ENCODE results near the gene CCDC127.

The CCDC127 gene

DNA sequence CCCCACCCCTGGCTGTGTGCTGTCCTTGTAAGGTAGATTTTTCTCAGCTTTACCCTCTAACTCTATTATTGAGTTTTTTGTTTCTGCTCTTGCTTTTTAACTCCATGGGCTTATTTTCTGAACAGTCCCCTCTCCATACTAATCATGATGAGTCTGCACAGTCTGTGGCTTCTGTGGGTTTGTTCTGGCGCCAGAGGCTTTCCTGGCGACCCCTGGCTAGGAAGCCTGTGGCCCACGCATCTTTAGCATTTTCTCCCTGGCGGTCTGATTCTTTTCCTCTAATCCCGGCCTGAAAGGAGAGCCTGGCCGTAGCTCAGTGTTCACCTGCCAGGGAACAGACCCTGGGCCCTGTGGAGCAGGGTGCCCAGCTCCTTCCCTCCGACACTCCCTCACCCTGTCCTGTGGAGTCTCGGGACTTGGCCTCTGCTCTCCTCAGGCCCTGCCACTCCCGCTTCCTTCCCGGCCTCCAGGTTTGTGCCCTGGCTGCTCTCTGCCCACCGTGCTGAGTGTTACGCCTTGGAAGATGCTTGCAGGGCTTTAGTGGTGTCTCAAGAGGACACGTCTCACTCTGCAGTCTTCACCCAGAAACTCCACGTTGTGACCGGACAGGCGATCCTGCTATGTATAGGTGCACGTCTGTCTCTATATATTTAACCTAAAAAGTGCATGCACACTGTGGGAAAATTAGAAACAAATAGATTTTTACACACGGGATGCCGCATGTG, 58.3 kb downstream of the CCDC127 start:
- no peak for DNase-seq (ENCODE audit: low read depth in 2 of 2)

- no peak for DNase-seq (ENCODE audit: low read depth in 2 of 2)
Measured at GRCh38 chr5:158807-159447, 59.0 kb downstream of the CCDC127 start.

- no peak for DNase-seq (ENCODE audit: low read depth in 2 of 2)
Measured at GRCh38 chr5:157801-158200, 60.2 kb downstream of the CCDC127 start.

DNA sequence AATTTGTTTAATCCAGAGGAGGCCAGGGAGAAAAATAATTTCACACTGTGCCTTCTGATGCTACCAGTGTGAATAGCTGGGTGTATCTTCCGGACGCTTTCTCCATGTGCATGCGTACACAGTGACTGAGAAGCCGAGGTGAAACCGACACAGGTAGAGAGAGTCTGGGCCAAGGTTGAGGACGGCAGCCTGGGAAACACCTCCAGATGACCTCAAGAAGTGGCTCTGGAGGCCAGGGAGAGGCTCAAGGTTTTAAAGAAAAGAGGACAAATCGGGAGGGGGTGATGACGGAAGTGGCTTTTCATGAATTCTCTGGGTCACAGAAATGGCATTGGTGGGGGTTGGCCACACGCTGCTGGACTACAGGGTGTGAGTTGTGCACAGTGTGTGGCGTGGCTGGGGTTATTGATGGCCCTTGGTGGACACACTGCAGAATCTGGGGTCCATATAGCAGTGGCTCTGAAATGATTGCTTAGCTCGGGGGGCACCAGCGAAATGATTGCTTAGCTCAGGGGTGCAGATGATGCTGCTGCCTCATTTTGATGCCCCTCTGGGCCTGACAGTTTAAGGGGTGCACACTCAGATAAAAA, 60.7 kb downstream of the CCDC127 start:
- no peak for DNase-seq (ENCODE audit: low read depth in 2 of 2)

GRCh38 chr5:156411-157072, 61.4 kb downstream of the CCDC127 start:
- DNase-seq (ENCODE audit: low read depth in 2 of 2): no peak

DNA sequence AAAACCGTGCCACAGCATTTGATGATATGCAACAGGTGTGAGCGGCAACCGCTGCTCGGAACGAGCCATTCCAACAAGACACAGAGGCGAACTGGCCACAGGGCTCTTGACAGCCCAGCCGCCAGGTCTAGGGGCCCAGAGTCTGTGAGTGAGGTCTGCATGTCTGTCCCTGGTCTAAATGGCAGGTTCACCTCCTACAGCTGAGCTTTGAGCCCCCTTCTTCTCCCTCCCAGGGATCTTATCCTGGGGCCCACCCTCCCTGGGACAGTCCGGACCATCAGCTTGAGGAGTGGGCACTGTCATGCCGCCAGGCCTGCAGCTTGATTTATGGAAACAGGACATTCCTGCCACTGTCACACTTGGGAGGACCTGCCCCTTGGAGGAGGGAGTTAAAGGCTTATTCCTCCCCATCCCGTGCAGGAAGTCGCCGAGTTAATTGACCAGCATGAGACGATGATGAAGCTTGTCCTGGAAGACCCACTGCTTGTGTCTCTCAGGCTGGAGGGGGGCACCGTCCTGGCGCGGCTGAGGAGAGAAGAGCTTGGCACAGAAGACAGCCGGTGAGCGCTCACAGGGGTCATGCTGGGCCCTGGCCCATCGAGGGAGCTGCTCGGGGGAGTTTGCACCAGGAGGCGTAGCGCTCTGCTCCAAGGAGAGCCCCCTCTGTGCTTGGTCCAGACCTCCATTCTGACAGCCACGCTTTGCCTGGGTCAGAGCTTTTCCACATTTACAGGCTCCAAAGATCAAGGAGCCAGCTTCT, 62.1 kb downstream of the CCDC127 start:
- DNase-seq (ENCODE audit: low read depth in 2 of 2): no peak

GRCh38 chr5:154826-155225, 63.1 kb downstream of the CCDC127 start:
- DNase-seq (ENCODE audit: low read depth in 2 of 2): no peak

- DNase-seq (ENCODE audit: low read depth in 2 of 2): no peak
Measured at GRCh38 chr5:154236-154635, 63.7 kb downstream of the CCDC127 start.

GRCh38 chr5:153256-153655, 64.7 kb downstream of the CCDC127 start:
- DNase-seq (ENCODE audit: low read depth in 2 of 2): no peak

DNA sequence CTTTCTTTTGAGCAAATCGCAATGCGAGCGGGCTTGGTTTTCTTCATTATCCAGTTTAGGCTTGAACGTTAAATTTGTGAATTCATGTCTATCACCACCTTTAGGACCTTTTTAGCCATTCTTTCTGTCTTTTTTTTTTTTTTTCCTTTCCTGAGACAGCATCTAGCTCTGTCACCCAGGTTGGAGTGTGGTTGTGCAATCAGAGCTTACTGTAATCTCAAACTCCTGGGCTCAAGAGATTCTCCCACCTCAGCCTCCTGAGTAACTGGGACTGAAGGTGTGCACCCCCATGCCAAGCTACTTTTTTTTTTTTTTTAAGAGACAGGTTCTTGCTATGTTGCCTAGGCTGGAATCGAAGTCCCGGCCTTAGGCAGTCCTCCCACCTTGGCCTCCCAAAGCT, 65.9 kb downstream of the CCDC127 start:
- DNase-seq (ENCODE audit: low read depth in 2 of 2): no peak

- DNase-seq (ENCODE audit: low read depth in 2 of 2): no peak
Measured at GRCh38 chr5:150746-151145, 67.2 kb downstream of the CCDC127 start.

- DNase-seq (ENCODE audit: low read depth in 2 of 2): no peak
Measured at GRCh38 chr5:149745-150485, 68.0 kb downstream of the CCDC127 start.

GRCh38 chr5:147751-148150, 70.2 kb downstream of the CCDC127 start:
- no peak for DNase-seq (ENCODE audit: low read depth in 2 of 2)
